Hepatocyte (in vitro differentiated cells): Measurements from ENCODE around the gene LDLR. TPM values are rescaled to one million over a fixed set of nuclear protein-coding genes. Genes with fewer than 3 reads are reported as not detected.

Source experiments
- DNase-seq: peaks from one replicate; pipeline ENCODE4 v3.0.0-alpha.2; 2016; ENCODE audit warnings: low spot score
- H2AFZ ChIP-seq: fragments of 200-600 bp; sonication (generic); 2 replicates; pipeline ENCODE4 v1.6.0; 2016; ENCODE audit warnings: antibody characterized with exemption, mild to moderate bottlenecking
- H3K27ac ChIP-seq: fragments of 200-600 bp; sonication (generic); 2 replicates; pipeline ENCODE4 v1.5.1; 2016; ENCODE audit warnings: mild to moderate bottlenecking
- H3K27me3 ChIP-seq: fragments of 200-600 bp; sonication (generic); 2 replicates; pipeline ENCODE4 v1.6.1; 2016
- H3K36me3 ChIP-seq: fragments of 200-600 bp; sonication (generic); replicated peaks from 2 replicates; pipeline ENCODE4 v1.5.1; 2016; ENCODE audit warnings: low read depth; ENCODE audit not compliant: insufficient read depth
- H3K4me1 ChIP-seq: fragments of 200-600 bp; sonication (generic); 2 replicates; pipeline ENCODE4 v1.5.1; 2016; ENCODE audit warnings: mild to moderate bottlenecking, moderate library complexity; ENCODE audit not compliant: insufficient read depth
- H3K4me2 ChIP-seq: fragments of 200-600 bp; sonication (generic); 2 replicates; pipeline ENCODE4 v1.6.0; 2016
- H3K4me3 ChIP-seq: fragments of 200-600 bp; sonication (generic); 2 replicates; pipeline ENCODE4 v1.5.1; 2016; ENCODE audit warnings: mild to moderate bottlenecking
- H3K79me2 ChIP-seq: fragments of 200-600 bp; sonication (generic); 2 replicates; pipeline ENCODE4 v1.6.0; 2017; ENCODE audit warnings: mild to moderate bottlenecking
- H3K9me2 ChIP-seq: fragments of 200-600 bp; sonication (generic); replicated peaks from 2 replicates; pipeline ENCODE4 v1.6.0; 2017; ENCODE audit warnings: mild to moderate bottlenecking; ENCODE audit not compliant: insufficient read depth
- H3K9me3 ChIP-seq: fragments of 200-600 bp; sonication (generic); 2 replicates; pipeline ENCODE4 v1.5.1; 2016; ENCODE audit warnings: low read depth, mild to moderate bottlenecking
- H4K20me1 ChIP-seq: fragments of 200-600 bp; sonication (generic); 2 replicates; pipeline ENCODE4 v1.6.0; 2016; ENCODE audit warnings: mild to moderate bottlenecking; ENCODE audit not compliant: insufficient read depth, poor library complexity, severe bottlenecking
- EZH2 ChIP-seq: fragments of 200-600 bp; sonication (generic); IDR thresholded peaks from 2 replicates; pipeline ENCODE4 v1.6.1; 2016; ENCODE audit warnings: antibody characterized with exemption, mild to moderate bottlenecking, borderline replicate concordance
- EZH2phosphoT487 ChIP-seq: fragments of 200-600 bp; sonication (generic); IDR thresholded peaks from one replicate; pipeline ENCODE4 v1.6.1; 2018; ENCODE audit warnings: antibody characterized with exemption, mild to moderate bottlenecking, low read depth, moderate library complexity; ENCODE audit not compliant: unreplicated experiment, severe bottlenecking
- WGBS: methylation state at CpG from one replicate; pipeline ENCODE4 v1.1.6; 2016; ENCODE audit warnings: low lambda C conversion rate; ENCODE audit errors: missing lambda C conversion rate; 5-methylcytosine and 5-hydroxymethylcytosine counted together
- polyA plus RNA-seq: library from polyadenylated mRNA; unstranded; fragments of >200 nt; fragmentation: Nextera tagmentation; extraction: Ambion mirVana; gene quantifications from 2 replicates; pipeline ENCODE4 v1.2.1, GENCODE V29; 2016
- total RNA-seq: library from RNA; depleted of rRNA; stranded (reverse); fragments of >200 nt; gene quantifications from 2 replicates; pipeline ENCODE4 v1.2.3, GENCODE V29; 2014
- TF ChIP-seq, protein P1 (sequence below): fragments of 200-600 bp; sonication (generic); IDR thresholded peaks from 2 replicates; pipeline ENCODE4 v1.5.1; 2016; ENCODE audit warnings: antibody characterized with exemption, mild to moderate bottlenecking; ENCODE audit not compliant: poor library complexity

LDLR gene
- total and polyA plus RNA-seq, 2 experiments from 2014 or later: 123 to 126 TPM

GRCh38 chr19:11113140-11113708 lies 24.0 kb downstream of the LDLR start:
- H3K27me3 ChIP-seq: no peaks in the 10 kb centered on the region

GRCh38 chr19:11115042-11115441 lies 25.8 kb downstream of the LDLR start:
- DNase-seq: no peak
- Histone ChIP-seq H2AFZ (no peak overlapping the region), H3K9me3 (no peaks in the 10 kb centered on the region), H3K27me3 (no peaks in the 10 kb centered on the region), H4K20me1 (peaks cover 23% of the 10 kb centered on the region), H3K4me1 (no peaks in the 10 kb centered on the region), H3K27ac (no peak overlapping the region), H3K4me3 (no peak overlapping the region), H3K4me2 (no peak overlapping the region), H3K79me2 (peaks cover 6% of the 10 kb centered on the region), H3K36me3 (peaks cover 5% of the 10 kb centered on the region), H3K9me2 (no peaks in the 10 kb centered on the region)
- TF ChIP-seq, protein P1, sequence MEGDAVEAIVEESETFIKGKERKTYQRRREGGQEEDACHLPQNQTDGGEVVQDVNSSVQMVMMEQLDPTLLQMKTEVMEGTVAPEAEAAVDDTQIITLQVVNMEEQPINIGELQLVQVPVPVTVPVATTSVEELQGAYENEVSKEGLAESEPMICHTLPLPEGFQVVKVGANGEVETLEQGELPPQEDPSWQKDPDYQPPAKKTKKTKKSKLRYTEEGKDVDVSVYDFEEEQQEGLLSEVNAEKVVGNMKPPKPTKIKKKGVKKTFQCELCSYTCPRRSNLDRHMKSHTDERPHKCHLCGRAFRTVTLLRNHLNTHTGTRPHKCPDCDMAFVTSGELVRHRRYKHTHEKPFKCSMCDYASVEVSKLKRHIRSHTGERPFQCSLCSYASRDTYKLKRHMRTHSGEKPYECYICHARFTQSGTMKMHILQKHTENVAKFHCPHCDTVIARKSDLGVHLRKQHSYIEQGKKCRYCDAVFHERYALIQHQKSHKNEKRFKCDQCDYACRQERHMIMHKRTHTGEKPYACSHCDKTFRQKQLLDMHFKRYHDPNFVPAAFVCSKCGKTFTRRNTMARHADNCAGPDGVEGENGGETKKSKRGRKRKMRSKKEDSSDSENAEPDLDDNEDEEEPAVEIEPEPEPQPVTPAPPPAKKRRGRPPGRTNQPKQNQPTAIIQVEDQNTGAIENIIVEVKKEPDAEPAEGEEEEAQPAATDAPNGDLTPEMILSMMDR: no peak
- WGBS: 89% methylated on average over 5 of the region's 5 CpGs

More at GRCh38 chr19:11113140-11113708, 24.0 kb downstream of the LDLR start:
- no peak overlapping the region for H2AFZ ChIP-seq
- H3K4me2 ChIP-seq: no peak overlapping the region
- no peaks in the 10 kb centered on the region for H3K9me3 ChIP-seq
- H3K27ac ChIP-seq: no peak overlapping the region
- peaks cover 34% of the 10 kb centered on the region for H4K20me1 ChIP-seq
- H3K36me3 ChIP-seq: peaks cover 2% of the 10 kb centered on the region
- no peak for DNase-seq
- no peak for TF ChIP-seq EZH2phosphoT487
- TF ChIP-seq, protein P1: no peak
- TF ChIP-seq EZH2: no peak
- WGBS: 96% methylated on average over 27 of the region's 27 CpGs
- H3K79me2 ChIP-seq: peaks cover 21% of the 10 kb centered on the region
- H3K4me3 ChIP-seq: no peak overlapping the region
- H3K4me1 ChIP-seq: no peaks in the 10 kb centered on the region
- H3K9me2 ChIP-seq: no peaks in the 10 kb centered on the region

DNA sequence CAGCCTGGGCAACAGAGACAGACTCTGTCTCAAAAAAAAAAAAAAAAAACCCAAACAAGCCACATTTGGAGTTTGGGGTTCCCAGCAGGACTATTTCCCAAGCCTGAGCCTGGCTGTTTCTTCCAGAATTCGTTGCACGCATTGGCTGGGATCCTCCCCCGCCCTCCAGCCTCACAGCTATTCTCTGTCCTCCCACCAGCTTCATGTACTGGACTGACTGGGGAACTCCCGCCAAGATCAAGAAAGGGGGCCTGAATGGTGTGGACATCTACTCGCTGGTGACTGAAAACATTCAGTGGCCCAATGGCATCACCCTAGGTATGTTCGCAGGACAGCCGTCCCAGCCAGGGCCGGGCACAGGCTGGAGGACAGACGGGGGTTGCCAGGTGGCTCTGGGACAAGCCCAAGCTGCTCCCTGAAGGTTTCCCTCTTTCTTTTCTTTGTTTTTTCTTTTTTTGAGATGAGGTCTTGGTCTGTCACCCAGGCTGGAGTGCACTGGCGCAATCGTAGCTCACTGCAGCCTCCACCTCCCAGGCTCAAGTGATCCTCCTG lies 26.7 kb downstream of the LDLR start:
- H3K4me2 ChIP-seq: no peak overlapping the region
- no peaks in the 10 kb centered on the region for H3K9me2 ChIP-seq
- no peak overlapping the region for H2AFZ ChIP-seq
- H3K27ac ChIP-seq: no peak overlapping the region
- peaks cover 5% of the 10 kb centered on the region for H3K36me3 ChIP-seq
- TF ChIP-seq, protein P1: no peak
- no peak for TF ChIP-seq EZH2phosphoT487
- TF ChIP-seq EZH2: no peak
- H3K79me2 ChIP-seq: peaks cover 3% of the 10 kb centered on the region
- peaks cover 21% of the 10 kb centered on the region for H4K20me1 ChIP-seq
- 94% methylated on average over 11 of the region's 11 CpGs for WGBS
- H3K4me1 ChIP-seq: no peaks in the 10 kb centered on the region
- no peak overlapping the region for H3K4me3 ChIP-seq
- H3K9me3 ChIP-seq: no peaks in the 10 kb centered on the region
- no peak for DNase-seq
- no peaks in the 10 kb centered on the region for H3K27me3 ChIP-seq
